CD4-positive, alpha-beta T cell (primary cell): ENCODE results near the gene NBEAL2. TPM values are rescaled to one million over a fixed set of nuclear protein-coding genes. Genes with fewer than 3 reads are reported as not detected.
A peak's percentile ranks its signal among the peaks of the same experiment; 100 is the strongest.

Experiments
- ATAC-seq: fragments of 200-7000 bp; cut with Tn5 transposase; one replicate; pipeline ENCODE4 v1.10.0; 2022; ENCODE audit warnings: mild to moderate bottlenecking; ENCODE audit not compliant: poor library complexity
- CTCF ChIA-PET: fragments of 350-600 bp; sonication (Branson Sonifier 250); formaldehyde crosslinking; loops from one replicate; lab custom pipeline; 2021; ENCODE audit warnings: antibody characterized with exemption, inconsistent platforms; lab: Charles Lee
- POLR2A ChIA-PET: fragments of 350-600 bp; sonication (Branson Sonifier 250); formaldehyde crosslinking; loops from one replicate; lab custom pipeline; 2021; ENCODE audit warnings: antibody characterized with exemption, inconsistent platforms; lab: Charles Lee
- DNase-seq, 14 experiments: peaks; one replicate each; pipeline ENCODE4 v3.0.0-alpha.2; 2013 to 2020; ENCODE audit warnings: mixed read lengths in 2 of 14
- H3K27ac ChIP-seq, 2 donors: one replicate each; pipeline versions ENCODE4 v1.5.1 to v1.7.0; 2013; ENCODE audit warnings: low read length in 2 of 2, low read depth in 1 of 2, mild to moderate bottlenecking in 1 of 2
- H3K27me3 ChIP-seq, 2 experiments: 1 replicate in 1 of 2; 2 replicates in 1 of 2; pipeline versions ENCODE4 v1.6.1 to v1.7.0; 2013; ENCODE audit warnings: low read length in 2 of 2, control low read depth in 1 of 2, mild to moderate bottlenecking in 1 of 2, moderate library complexity in 1 of 2; ENCODE audit not compliant: insufficient read depth in 2 of 2, control insufficient read depth in 1 of 2
- H3K36me3 ChIP-seq: one replicate; pipeline ENCODE4 v1.6.1; 2013; ENCODE audit warnings: low read length, control low read depth; ENCODE audit not compliant: insufficient read depth
- H3K4me1 ChIP-seq: one replicate; pipeline ENCODE4 v1.6.1; 2013; ENCODE audit warnings: low read length, control low read depth; ENCODE audit not compliant: insufficient read depth
- H3K4me3 ChIP-seq: one replicate; pipeline ENCODE4 v1.5.1; 2013; ENCODE audit warnings: mild to moderate bottlenecking, low read length, moderate library complexity
- H3K9me3 ChIP-seq, 2 experiments: 1 replicate in 1 of 2; 2 replicates in 1 of 2; pipeline versions ENCODE4 v1.6.1 to v1.7.0; 2013; ENCODE audit warnings: low read length in 2 of 2, mild to moderate bottlenecking in 2 of 2, control low read depth in 1 of 2, moderate library complexity in 1 of 2; ENCODE audit not compliant: control insufficient read depth in 1 of 2, insufficient read depth in 1 of 2
- H3K27ac Mint-ChIP-seq: one replicate; pipeline ENCODE4 v1.8.0; 2020; ENCODE audit warnings: mixed read lengths
- H3K27me3 Mint-ChIP-seq: one replicate; pipeline ENCODE4 v1.8.0; 2021; ENCODE audit warnings: mixed read lengths
- H3K36me3 Mint-ChIP-seq: one replicate; pipeline ENCODE4 v1.8.0; 2021; ENCODE audit warnings: low read depth, mixed read lengths
- H3K4me1 Mint-ChIP-seq: one replicate; pipeline ENCODE4 v1.8.0; 2021; ENCODE audit warnings: low read depth, mixed read lengths
- H3K4me3 Mint-ChIP-seq: one replicate; pipeline ENCODE4 v1.8.0; 2020; ENCODE audit warnings: mild to moderate bottlenecking, mixed read lengths
- H3K9me3 Mint-ChIP-seq: one replicate; pipeline ENCODE4 v1.8.0; 2020; ENCODE audit warnings: mixed read lengths
- intact Hi-C, 2 experiments: fragments of 100-400 bp; cut with DNase I in 1 of 2; cut with micrococcal nuclease in 1 of 2; formaldehyde crosslinking; loops; one replicate each; pipeline versions ENCODE4 v1.15.1 to v1.9.0; 2023 to 2025; cut with DNase I, micrococcal nuclease
- total RNA-seq, 174 experiments: library from RNA in 2 of 174; stranded (reverse) in 2 of 174; gene quantifications; one replicate each; pipeline ENCODE4 v1.2.3 and lab custom pipeline; 2021 to 2026
- TF ChIP-seq, protein P1 (sequence below): fragments of 200-600 bp; IDR thresholded peaks from one replicate; pipeline ENCODE4 v1.8.0; 2022; ENCODE audit warnings: antibody characterized with exemption, mild to moderate bottlenecking

NBEAL2 gene
- total RNA-seq, 2 experiments from 2014 or later = 163 to 170 TPM

DNA sequence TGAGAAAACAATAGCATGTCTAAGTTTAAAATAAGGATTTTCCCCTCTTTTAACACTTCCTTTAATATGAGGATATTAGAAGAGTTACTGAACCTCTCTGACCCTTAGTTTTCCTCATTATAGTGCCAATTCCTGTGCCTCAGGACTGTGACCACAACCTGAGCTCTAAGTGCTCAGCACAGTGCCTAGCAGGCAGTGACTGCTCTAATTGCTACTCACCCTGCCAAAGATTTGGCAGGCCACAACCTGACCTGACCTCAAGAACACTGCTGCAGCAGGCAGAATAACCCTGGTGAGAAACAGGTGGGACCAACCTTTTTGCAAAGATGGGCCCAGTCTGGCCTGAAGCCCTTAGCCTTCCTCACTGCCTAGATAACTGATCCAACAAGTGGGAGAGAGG lies 35.7 kb downstream of the NBEAL2 start:
- H3K27ac Mint-ChIP-seq = peak overlapping the region; percentile 47
- peaks cover 46% of the 10 kb centered on the region for H3K4me1 Mint-ChIP-seq
- TF ChIP-seq, protein P1, sequence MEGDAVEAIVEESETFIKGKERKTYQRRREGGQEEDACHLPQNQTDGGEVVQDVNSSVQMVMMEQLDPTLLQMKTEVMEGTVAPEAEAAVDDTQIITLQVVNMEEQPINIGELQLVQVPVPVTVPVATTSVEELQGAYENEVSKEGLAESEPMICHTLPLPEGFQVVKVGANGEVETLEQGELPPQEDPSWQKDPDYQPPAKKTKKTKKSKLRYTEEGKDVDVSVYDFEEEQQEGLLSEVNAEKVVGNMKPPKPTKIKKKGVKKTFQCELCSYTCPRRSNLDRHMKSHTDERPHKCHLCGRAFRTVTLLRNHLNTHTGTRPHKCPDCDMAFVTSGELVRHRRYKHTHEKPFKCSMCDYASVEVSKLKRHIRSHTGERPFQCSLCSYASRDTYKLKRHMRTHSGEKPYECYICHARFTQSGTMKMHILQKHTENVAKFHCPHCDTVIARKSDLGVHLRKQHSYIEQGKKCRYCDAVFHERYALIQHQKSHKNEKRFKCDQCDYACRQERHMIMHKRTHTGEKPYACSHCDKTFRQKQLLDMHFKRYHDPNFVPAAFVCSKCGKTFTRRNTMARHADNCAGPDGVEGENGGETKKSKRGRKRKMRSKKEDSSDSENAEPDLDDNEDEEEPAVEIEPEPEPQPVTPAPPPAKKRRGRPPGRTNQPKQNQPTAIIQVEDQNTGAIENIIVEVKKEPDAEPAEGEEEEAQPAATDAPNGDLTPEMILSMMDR = no peak
- H3K27ac ChIP-seq = no peak overlapping the region
- H3K4me1 ChIP-seq = peaks cover 18% of the 10 kb centered on the region
- peaks cover 63% of the 10 kb centered on the region for H3K36me3 Mint-ChIP-seq
- H3K4me3 ChIP-seq = no peak overlapping the region
- H3K36me3 ChIP-seq = peaks cover 59% of the 10 kb centered on the region
- H3K27me3 Mint-ChIP-seq = no peaks in the 10 kb centered on the region
- no peak overlapping the region for H3K4me3 Mint-ChIP-seq
- no peaks in the 10 kb centered on the region for H3K27me3 ChIP-seq
- ATAC-seq = no peak
- H3K9me3 ChIP-seq = no peaks in the 10 kb centered on the region
- intact Hi-C loops = no loop called here
- DNase-seq = no peak
- POLR2A ChIA-PET = no interaction called here
- CTCF ChIA-PET = no interaction called here
- H3K9me3 Mint-ChIP-seq = no peaks in the 10 kb centered on the region

DNA sequence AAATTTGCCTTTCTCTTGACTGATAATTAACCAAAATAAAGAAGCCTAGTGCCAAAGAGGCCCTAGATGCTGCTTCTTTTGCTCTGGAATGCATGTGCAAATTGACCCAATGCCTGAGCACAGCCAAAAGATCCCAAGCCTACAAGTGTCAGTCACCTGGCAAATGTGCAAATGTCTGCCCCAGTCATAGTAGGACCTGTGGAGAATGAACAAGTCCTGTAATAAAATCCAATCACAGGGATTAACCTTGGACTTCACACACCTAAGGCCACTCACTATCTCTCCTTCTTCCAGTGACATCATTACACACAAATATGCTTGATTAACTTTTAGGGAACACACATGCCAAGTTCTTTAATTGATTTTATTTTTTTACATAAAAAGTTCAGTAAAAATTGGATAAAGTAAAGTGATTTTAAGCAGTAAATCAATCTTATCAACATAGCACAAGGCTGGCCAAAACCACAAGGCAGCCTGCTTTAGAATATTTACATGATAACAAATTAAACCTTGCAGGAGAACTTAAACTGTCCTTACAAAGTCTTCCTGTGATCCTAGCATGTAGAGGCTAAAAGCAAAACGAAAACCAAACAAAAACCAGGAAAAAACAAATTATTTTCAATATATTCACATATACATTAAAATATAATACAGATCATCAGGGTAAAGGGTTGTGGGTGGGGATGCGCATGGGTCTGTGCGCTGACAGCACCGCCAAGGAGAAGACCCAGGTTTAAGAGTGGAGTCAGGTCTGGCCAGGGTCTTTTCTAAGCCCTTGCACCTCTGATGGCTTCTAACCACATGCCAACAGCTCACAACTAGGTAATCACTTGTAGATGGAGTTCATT lies 36.8 kb downstream of the NBEAL2 start:
- ChIA-PET CTCF (no interaction called here), POLR2A (interaction anchor here (0.9 kb wide), 1 partner anchor 36 kb away, joined by 4 read pairs; the partner anchor contains the start of gene NBEAL2)
- Histone ChIP-seq H3K36me3 (peaks cover 67% of the 10 kb centered on the region), H3K4me1 (peaks cover 18% of the 10 kb centered on the region), H3K9me3 (no peaks in the 10 kb centered on the region), H3K27ac (no peak overlapping the region), H3K27me3 (no peaks in the 10 kb centered on the region), H3K4me3 (no peak overlapping the region)
- intact Hi-C loops = no loop called here
- ATAC-seq = no peak
- peaks cover 75% of the 10 kb centered on the region for H3K36me3 Mint-ChIP-seq
- H3K27me3 Mint-ChIP-seq = no peaks in the 10 kb centered on the region
- no peaks in the 10 kb centered on the region for H3K9me3 Mint-ChIP-seq
- peak overlapping the region; percentile 75 for H3K27ac Mint-ChIP-seq
- TF ChIP-seq, protein P1 = no peak
- H3K4me3 Mint-ChIP-seq = no peak overlapping the region
- DNase-seq = no peak
- H3K4me1 Mint-ChIP-seq = peaks cover 40% of the 10 kb centered on the region

DNA sequence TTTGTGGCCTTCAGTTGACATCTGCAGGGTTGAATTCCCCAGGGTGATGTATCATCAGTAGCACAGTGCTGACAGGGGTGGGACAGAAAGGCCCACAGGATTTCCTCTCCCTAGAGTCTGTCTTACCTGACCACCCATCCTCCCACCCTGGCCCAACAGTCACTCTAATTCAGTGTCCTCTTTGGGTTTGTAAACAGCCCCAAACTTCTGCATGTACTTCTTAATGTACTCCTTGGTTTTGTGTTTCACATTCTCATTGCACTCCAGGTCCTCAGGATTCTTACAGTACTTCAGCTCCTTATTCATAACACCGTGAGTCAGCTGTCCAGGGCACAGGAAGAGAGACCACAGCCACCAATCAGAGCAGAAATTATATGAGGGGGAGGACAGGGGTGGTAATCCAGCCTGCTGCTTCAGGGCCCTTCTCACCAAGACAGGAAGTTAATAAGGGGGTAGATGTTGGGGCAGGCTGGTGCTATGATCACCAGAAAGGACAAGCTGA lies 37.5 kb downstream of the NBEAL2 start:
- ChIA-PET POLR2A (interaction anchor here (0.9 kb wide), 1 partner anchor 37 kb away, joined by 4 read pairs; the partner anchor contains the start of gene NBEAL2), CTCF (no interaction called here)
- H3K4me1 ChIP-seq = peaks cover 18% of the 10 kb centered on the region
- H3K27ac ChIP-seq = peak overlapping the region in 1 of 2 donors; percentile 52
- Mint-ChIP-seq H3K27me3 (no peaks in the 10 kb centered on the region), H3K27ac (peak overlapping the region; percentile 75), H3K36me3 (peaks cover 77% of the 10 kb centered on the region), H3K9me3 (no peaks in the 10 kb centered on the region), H3K4me1 (peaks cover 40% of the 10 kb centered on the region), H3K4me3 (no peak overlapping the region)
- no peaks in the 10 kb centered on the region for H3K9me3 ChIP-seq
- ATAC-seq (peak; percentile 63), DNase-seq (peak in 4 of 14 experiments; percentile 33 to 55 (median 40))
- intact Hi-C loops = no loop called here
- TF ChIP-seq, protein P1 = no peak
- peaks cover 67% of the 10 kb centered on the region for H3K36me3 ChIP-seq
- no peak overlapping the region for H3K4me3 ChIP-seq
- H3K27me3 ChIP-seq = no peaks in the 10 kb centered on the region
